Measurements from ENCODE around the gene ACTR2. TPM values are rescaled to one million over a fixed set of nuclear protein-coding genes. Genes with fewer than 3 reads are reported as not detected.
"Not testable (repeated sequence)": the region's sequence is repeated elsewhere in the genome, so short reads cannot be mapped to it uniquely, and the experiment has no call there.

The ACTR2 gene
- total and polyA plus RNA-seq, 7 donors: 38.9 to 99.0 (median 84.1) TPM

GRCh38 chr2:65232636-65233035 is 5.0 kb downstream of the ACTR2 start:
- DNase-seq (no peak), ATAC-seq (no peak)
- 87 to 97% (median 93%) methylated on average over 2 of the region's 2 CpGs for WGBS, 3 donors
- Histone ChIP-seq H3K9me3 (no peaks in the 10 kb centered on the region), H3K36me3 (ENCODE audit: insufficient read depth in 1 of 2, low read depth in 1 of 2) (peaks cover 0 to 27% of the 10 kb centered on the region in 2 donors), H3K27me3 (ENCODE audit: insufficient read depth in 3 of 3, low read length in 2 of 3) (no peaks in the 10 kb centered on the region), H3K4me1 (peaks cover 35% of the 10 kb centered on the region), H3K27ac (no peak overlapping the region), H3K4me3 (no peak overlapping the region)
- TF ChIP-seq, protein P1, sequence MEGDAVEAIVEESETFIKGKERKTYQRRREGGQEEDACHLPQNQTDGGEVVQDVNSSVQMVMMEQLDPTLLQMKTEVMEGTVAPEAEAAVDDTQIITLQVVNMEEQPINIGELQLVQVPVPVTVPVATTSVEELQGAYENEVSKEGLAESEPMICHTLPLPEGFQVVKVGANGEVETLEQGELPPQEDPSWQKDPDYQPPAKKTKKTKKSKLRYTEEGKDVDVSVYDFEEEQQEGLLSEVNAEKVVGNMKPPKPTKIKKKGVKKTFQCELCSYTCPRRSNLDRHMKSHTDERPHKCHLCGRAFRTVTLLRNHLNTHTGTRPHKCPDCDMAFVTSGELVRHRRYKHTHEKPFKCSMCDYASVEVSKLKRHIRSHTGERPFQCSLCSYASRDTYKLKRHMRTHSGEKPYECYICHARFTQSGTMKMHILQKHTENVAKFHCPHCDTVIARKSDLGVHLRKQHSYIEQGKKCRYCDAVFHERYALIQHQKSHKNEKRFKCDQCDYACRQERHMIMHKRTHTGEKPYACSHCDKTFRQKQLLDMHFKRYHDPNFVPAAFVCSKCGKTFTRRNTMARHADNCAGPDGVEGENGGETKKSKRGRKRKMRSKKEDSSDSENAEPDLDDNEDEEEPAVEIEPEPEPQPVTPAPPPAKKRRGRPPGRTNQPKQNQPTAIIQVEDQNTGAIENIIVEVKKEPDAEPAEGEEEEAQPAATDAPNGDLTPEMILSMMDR (IDR thresholded peaks at IDR 0.05): no peak
- intact Hi-C loops (cut with DNase I): no loop called here

GRCh38 chr2:65240657-65241056 is 13.0 kb downstream of the ACTR2 start:
- H3K4me1 ChIP-seq: no peaks in the 10 kb centered on the region
- peaks cover 0 to 50% of the 10 kb centered on the region in 2 donors for H3K36me3 ChIP-seq (ENCODE audit: insufficient read depth in 1 of 2, low read depth in 1 of 2)
- ATAC-seq (no peak), DNase-seq (no peak)
- 94 to 95% (median 94%) methylated on average over 3 of the region's 3 CpGs for WGBS, 3 donors
- TF ChIP-seq, protein P1 (IDR thresholded peaks at IDR 0.05): no peak
- intact Hi-C loops (cut with DNase I): no loop called here
- no peaks in the 10 kb centered on the region for H3K27me3 ChIP-seq (ENCODE audit: insufficient read depth in 3 of 3, low read length in 2 of 3)
- no peak overlapping the region for H3K4me3 ChIP-seq
- no peak overlapping the region for H3K27ac ChIP-seq
- H3K9me3 ChIP-seq: no peaks in the 10 kb centered on the region

DNA sequence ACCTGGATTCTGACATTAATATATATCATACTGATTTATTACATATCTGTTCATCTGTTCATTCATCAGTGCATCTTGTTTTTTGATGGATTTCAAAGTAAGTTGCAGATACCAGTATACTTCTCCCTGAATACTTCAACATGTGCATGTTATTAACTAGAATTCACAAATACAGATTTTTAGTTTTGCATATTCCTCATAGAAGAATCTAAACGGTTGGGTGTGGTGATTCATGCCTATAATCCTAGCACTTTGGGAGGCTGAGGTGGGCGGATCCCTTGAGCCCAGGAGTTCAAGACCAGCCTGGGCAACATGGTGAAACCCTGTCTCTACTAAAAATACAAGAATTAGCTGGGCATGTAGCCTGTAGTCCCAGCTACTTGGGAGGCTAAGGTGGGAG is 16.8 kb downstream of the ACTR2 start:
- H3K4me1 ChIP-seq; ATAC-seq; H3K27me3 ChIP-seq (ENCODE audit: insufficient read depth in 3 of 3, low read length in 2 of 3); H3K9me3 ChIP-seq; DNase-seq; H3K27ac ChIP-seq; intact Hi-C loops (cut with DNase I); H3K4me3 ChIP-seq: not testable (repeated sequence)
- peaks cover 0 to 74% of the 10 kb centered on the region in 2 donors for H3K36me3 ChIP-seq (ENCODE audit: insufficient read depth in 1 of 2, low read depth in 1 of 2)
- WGBS, 3 donors: 72 to 83% (median 78%) methylated on average over 2 of the region's 2 CpGs

DNA sequence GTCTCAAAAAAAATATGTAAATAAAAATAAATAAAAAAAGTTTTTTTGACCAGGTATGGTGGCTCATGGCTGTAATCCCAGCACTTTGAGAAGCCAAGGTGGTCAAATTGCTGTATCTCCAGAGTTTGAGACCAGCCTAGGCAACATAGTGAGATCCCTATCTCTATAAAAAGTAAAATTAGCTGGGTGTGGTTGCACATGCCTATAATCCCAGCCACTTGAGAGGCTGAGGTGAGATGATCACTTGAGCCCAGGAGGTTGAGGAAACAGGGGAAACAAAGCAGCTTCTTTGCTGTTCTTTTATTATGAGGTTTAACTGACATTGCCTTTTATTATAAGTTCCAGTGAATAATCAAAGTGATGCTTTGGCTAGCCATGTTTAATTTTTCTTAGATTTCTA is 25.0 kb downstream of the ACTR2 start:
- Histone ChIP-seq H3K4me3 (no peak overlapping the region), H3K27ac (no peak overlapping the region), H3K27me3 (ENCODE audit: insufficient read depth in 3 of 3, low read length in 2 of 3) (no peaks in the 10 kb centered on the region), H3K36me3 (ENCODE audit: insufficient read depth in 1 of 2, low read depth in 1 of 2) (peaks cover 3 to 75% of the 10 kb centered on the region in 2 donors), H3K4me1 (no peaks in the 10 kb centered on the region), H3K9me3 (no peaks in the 10 kb centered on the region)
- ATAC-seq: no peak
- DNase-seq: no peak
- intact Hi-C loops (cut with DNase I): no loop called here
- TF ChIP-seq, protein P1 (IDR thresholded peaks at IDR 0.05): no peak

GRCh38 chr2:65255356-65255755 is 27.7 kb downstream of the ACTR2 start:
- Histone ChIP-seq H3K9me3 (no peaks in the 10 kb centered on the region), H3K27ac (no peak overlapping the region), H3K4me3 (no peak overlapping the region), H3K36me3 (ENCODE audit: insufficient read depth in 1 of 2, low read depth in 1 of 2) (peaks cover 3 to 65% of the 10 kb centered on the region in 2 donors), H3K27me3 (ENCODE audit: insufficient read depth in 3 of 3, low read length in 2 of 3) (no peaks in the 10 kb centered on the region), H3K4me1 (no peaks in the 10 kb centered on the region)
- WGBS, 3 donors: 90 to 95% (median 94%) methylated on average over 6 of the region's 6 CpGs
- no peak for ATAC-seq
- DNase-seq: no peak
- intact Hi-C loops (cut with DNase I): no loop called here
- TF ChIP-seq, protein P1 (IDR thresholded peaks at IDR 0.05): no peak

Measured in psoas muscle (tissue), 8 donors.